Natural killer cell treated with Interleukin-12 subunit alpha and Interleukin-12 subunit beta and Interleukin-15 and Interleukin-18, amount 100 ng/mL, for 72 hours (primary cell): ENCODE data around the gene PHEX. TPM values are rescaled to one million over a fixed set of nuclear protein-coding genes. Genes with fewer than 3 reads are reported as not detected.
"Not testable (repeated sequence)": the region's sequence is repeated elsewhere in the genome, so short reads cannot be mapped to it uniquely, and the experiment has no call there.

Experiments
- ATAC-seq, 2 donors: fragments of 150-1000 bp; cut with Tn5 transposase in 1 of 2; sonication (Bioruptor Pico), chemical (Tn5 transposase) in 1 of 2; 2 replicates each; pipeline ENCODE4 v1.10.0; 2021
- DNase-seq: peaks from one replicate; pipeline ENCODE4 v3.0.0; 2022; ENCODE audit warnings: low spot score
- H3K27ac Mint-ChIP-seq, 2 donors: 1 replicate in 1 of 2; 2 replicates in 1 of 2; pipeline ENCODE4 v1.8.0; 2022; ENCODE audit warnings: mixed read lengths in 2 of 2, mild to moderate bottlenecking in 1 of 2, moderate library complexity in 1 of 2
- H3K27me3 Mint-ChIP-seq, 2 donors: 1 replicate in 1 of 2; 2 replicates in 1 of 2; pipeline ENCODE4 v1.8.0; 2022; ENCODE audit warnings: mixed read lengths in 2 of 2
- H3K36me3 Mint-ChIP-seq: one replicate; pipeline ENCODE4 v1.8.0; 2022; ENCODE audit warnings: mixed read lengths
- H3K4me1 Mint-ChIP-seq, 2 donors: 1 replicate in 1 of 2; 2 replicates in 1 of 2; pipeline ENCODE4 v1.8.0; 2022; ENCODE audit warnings: low read depth in 2 of 2, mixed read lengths in 2 of 2, mild to moderate bottlenecking in 1 of 2
- H3K4me3 Mint-ChIP-seq: one replicate; pipeline ENCODE4 v1.8.0; 2022; ENCODE audit warnings: mixed read lengths
- H3K9me3 Mint-ChIP-seq: 2 replicates; pipeline ENCODE4 v1.8.0; 2022; ENCODE audit warnings: mixed read lengths
- total RNA-seq, 2 donors: library from RNA; stranded (reverse); gene quantifications; one replicate each; pipeline ENCODE4 v1.2.3, GENCODE V29; 2022

PHEX gene
- total RNA-seq, 2 donors from 2014 or later = 0.10 to 0.45 TPM

- H3K4me1 Mint-ChIP-seq, H3K4me3 Mint-ChIP-seq, DNase-seq, ATAC-seq, H3K27ac Mint-ChIP-seq, H3K36me3 Mint-ChIP-seq: not testable (repeated sequence)
- Mint-ChIP-seq H3K27me3 (peaks cover 0 to 11% of the 10 kb centered on the region in 2 donors), H3K9me3 (peaks cover 12% of the 10 kb centered on the region)
Measured at GRCh38 chrX:22289209-22289608, 257.1 kb downstream of the PHEX start.

- no peaks in the 10 kb centered on the region for H3K36me3 Mint-ChIP-seq
- H3K4me1 Mint-ChIP-seq = no peaks in the 10 kb centered on the region
- ATAC-seq (no peak), DNase-seq (no peak)
- no peak overlapping the region for H3K4me3 Mint-ChIP-seq
- H3K9me3 Mint-ChIP-seq = peaks cover 3% of the 10 kb centered on the region
- no peak overlapping the region for H3K27ac Mint-ChIP-seq
- peaks cover 0 to 4% of the 10 kb centered on the region in 2 donors for H3K27me3 Mint-ChIP-seq
Measured at GRCh38 chrX:22296871-22297270, 264.7 kb downstream of the PHEX start.

- H3K36me3 Mint-ChIP-seq = no peaks in the 10 kb centered on the region
- no peaks in the 10 kb centered on the region for H3K4me1 Mint-ChIP-seq
- H3K27ac Mint-ChIP-seq = no peak overlapping the region
- H3K27me3 Mint-ChIP-seq = peaks cover 0 to 2% of the 10 kb centered on the region in 2 donors
- no peak overlapping the region for H3K4me3 Mint-ChIP-seq
- DNase-seq = no peak
- H3K9me3 Mint-ChIP-seq = no peaks in the 10 kb centered on the region
- ATAC-seq = no peak
Measured at GRCh38 chrX:22300130-22300529, 268.0 kb downstream of the PHEX start.

Other genes with a start within 250 kb of the PHEX start
- gene MBTPS2, start 192.7 kb upstream of the PHEX start, total RNA-seq = 10 to 100 TPM; 10.6 to 16.5 TPM
- gene YY2, start 176.3 kb upstream of the PHEX start, total RNA-seq = 1 to 10 TPM; 2.0 to 2.6 TPM
- gene SMS, start 91.6 kb upstream of the PHEX start, total RNA-seq = 100 to 1,000 TPM; 119 to 127 TPM
- gene CBLL2, start 240.6 kb downstream of the PHEX start, total RNA-seq = not detected